CD4-positive, alpha-beta T cell treated with Interleukin-4 for 1 hour (primary cell): Measurements from ENCODE around the gene NACC2.

Experiments
- DNase-seq, 2 donors: peaks; one replicate each; pipeline ENCODE4 v3.0.0-alpha.2; 2020 to 2022

Gene NACC2, protein sequence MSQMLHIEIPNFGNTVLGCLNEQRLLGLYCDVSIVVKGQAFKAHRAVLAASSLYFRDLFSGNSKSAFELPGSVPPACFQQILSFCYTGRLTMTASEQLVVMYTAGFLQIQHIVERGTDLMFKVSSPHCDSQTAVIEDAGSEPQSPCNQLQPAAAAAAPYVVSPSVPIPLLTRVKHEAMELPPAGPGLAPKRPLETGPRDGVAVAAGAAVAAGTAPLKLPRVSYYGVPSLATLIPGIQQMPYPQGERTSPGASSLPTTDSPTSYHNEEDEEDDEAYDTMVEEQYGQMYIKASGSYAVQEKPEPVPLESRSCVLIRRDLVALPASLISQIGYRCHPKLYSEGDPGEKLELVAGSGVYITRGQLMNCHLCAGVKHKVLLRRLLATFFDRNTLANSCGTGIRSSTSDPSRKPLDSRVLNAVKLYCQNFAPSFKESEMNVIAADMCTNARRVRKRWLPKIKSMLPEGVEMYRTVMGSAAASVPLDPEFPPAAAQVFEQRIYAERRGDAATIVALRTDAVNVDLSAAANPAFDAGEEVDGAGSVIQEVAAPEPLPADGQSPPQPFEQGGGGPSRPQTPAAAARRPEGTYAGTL

DNA sequence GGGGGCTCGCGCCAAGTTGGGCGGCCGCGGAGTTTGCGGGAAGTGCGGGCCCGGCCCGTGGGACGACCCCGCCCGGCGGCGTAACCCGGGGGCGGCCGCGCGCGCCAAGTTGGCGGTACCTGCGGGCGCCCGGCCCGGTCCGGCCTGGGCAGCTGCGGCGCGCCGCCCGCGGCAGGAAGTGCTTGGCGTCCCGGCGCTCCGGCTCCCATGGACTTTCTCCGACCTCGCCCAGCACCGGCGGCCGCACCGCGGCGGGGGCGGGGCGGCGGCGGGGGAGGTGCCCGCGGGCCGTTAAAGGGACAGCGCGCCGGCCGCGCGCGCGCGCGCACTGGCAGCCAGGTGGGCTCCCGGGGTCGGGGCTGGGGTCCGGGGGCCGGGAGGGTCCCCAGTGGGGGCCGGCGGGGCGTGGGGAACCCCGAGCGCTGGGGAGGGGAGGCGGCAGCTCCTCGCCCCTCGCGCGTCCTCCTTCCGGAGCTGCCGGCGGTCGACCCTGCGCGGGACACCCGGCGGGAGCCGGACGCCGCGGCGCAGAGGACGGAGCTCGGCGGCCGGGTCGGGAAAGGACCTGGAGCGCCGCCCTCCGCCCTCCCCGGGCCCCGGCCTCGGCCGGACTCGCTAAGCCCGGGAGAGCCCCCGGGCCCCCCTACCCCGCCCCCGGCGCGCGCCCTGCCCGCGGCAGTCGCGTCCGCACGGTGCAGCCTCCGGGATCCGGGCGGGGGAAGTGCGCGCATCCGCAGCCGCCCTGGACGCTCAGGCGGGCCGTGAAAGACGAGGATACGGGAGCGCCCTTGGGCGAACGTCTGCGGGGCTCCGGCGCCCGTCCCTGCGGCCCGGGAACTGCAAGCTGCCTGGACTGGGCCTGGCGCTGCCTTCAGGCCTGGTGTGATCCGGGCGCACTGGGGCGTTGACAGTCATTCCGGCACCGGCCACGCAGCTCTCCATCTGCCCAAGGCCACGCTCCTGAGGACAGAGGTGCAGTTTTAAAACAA, at the start of gene NACC2:
TSS of gene NACC2 (minus strand) at position 220 of the 989 bp plus-strand sequence. CDS start 44,768 bp downstream, outside the sequence.
- DNase-seq: peak; percentile 19 to 37

DNA sequence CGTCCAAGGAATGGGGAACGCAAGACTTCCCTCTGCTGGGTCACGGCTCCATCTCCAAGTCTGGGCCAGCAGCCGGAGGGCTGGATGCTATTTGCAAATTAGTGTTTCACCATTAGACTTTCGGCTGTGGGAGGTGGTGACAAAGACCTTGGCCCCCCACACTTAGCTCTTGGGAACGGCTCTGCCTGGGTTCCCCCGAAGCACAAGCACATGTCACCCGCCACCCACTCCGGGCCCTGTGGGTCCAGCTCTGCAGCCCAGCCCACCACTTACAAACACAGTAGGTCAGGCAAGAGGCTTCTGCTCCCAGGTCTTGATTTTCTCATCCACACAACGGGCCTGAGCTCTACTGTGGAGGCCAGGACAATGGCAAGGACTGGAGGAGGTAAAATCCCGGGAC, 49.4 kb upstream of the NACC2 start:
- no peak for DNase-seq

DNA sequence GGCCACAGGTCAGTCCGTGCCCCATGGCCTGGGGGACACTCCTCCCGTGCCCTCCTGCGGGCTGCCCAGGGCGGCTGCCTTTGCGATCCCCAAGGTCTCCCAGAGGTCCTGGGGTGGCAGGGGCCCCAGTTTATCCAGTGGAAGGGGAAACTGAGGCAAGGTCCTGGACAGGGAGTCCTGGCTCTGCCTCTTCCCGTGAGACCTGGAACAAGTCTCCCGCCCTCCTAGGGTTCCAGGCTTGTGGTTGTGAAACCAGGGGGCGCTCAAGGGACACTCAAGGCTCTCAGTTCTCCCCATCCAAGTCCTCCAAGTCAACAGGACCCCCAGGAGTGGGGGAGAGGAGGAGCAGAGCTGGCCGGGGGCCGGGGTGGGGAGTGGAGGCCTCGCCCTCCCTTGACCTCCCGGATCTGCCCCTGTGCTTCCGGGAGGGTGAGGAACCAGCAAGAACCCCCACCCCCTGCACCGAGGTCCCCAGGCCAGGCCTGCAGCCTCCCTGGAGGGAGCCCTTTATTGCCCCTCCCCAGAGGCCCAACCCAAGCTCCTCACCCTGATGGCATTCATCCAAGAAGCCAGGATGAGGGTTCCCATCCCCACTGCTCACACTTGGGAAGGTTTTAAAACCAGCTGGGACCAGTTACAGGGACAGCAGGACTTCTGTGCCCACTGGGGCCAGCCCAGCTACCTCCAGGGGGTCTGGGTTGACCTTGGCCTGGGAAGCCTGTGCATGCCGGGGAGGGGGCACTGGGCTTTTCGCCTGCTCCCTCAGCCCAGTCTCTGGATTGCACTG, 48.3 kb upstream of the NACC2 start:
- DNase-seq: no peak

DNA sequence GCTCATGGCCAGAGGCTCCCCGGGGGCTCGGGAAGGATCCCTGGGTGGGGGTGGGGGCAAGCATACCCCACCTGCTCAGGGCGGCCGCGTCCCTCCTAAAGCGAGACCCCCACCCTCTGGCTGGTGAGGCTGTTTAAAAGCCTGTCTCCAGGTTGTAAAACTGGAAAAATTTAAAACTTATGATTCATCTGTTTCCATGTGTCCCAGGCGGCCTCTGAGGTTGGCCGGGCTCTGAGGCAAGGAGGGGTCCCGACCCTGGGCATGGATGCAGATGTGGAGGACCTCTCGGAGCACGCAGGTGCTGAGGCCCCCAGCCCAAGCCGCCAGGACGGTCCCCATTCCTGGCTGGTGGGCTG, 47.7 kb upstream of the NACC2 start:
- no peak for DNase-seq

DNA sequence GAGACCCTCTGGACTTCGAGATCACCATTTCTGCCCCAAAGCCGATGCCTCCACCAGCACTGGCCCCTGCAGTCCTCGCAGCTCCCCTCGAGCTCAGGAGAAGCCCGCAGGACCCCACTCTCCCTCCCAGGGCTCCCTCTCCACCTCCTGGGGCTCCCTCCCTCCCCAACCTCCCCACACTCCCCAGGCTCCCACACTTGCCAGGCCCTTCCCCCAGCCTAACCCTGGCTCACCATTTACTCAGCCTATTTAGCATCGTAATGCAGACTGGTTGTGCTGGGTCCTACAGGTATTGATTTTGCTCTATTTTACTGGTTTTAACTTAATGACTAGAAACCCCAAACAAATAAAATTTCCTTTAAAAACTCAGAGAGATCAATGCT, 47.3 kb upstream of the NACC2 start:
- DNase-seq: no peak

DNA sequence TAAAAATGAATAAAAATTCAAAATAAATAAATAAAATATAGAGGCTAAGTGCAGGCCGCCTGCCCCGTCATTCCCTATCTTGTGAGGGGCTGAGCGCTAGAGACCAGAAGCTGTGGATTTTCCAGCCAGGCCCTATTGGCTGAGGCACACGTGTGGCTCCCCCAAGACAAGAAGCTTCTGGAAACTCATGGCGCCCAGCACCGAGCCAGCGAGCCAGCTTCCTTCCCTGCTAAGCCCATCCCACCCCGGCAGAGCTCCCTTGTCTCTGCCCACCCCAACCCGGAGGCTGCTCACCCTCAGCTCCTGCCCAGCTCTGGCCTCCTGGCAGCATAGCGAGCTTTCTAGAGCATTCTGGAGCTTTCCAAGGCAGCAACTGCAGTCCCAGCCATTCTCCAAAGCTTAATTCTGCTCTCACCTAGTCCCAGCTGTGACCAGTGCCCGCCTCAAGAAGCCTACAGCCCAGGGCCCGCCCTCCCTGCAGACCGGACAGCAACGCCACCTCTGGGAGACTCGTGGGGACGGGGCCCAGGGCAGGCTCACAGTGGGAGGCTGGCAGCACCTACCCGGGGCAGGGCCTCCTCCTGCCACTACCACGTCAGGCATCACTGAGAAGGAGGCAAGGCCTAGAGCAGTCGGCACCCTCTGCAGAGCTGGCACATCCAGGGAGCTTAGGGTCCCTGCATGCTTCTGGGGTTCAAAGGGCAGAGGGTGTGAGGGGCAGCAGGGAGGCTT, 46.8 kb upstream of the NACC2 start:
- no peak for DNase-seq

DNA sequence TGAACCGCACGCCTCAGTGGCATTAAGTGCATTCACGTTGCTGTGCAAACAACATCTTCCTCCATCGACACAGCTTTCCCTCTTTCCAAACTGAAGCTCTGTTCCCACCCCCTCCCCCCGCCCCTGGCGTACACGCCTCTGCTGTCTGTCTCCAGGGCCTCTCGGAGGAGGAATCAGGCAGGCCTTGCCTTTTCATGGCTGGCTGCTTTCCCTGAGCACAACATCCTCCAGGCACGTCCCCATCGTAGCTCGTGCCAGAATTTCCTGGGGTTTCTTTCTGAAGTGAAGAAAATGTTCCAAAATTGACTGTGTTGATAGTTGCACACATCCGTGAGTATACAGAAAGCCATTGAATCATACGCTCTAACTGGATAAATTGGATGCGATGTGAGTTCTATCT, 45.9 kb upstream of the NACC2 start:
- DNase-seq: no peak

DNA sequence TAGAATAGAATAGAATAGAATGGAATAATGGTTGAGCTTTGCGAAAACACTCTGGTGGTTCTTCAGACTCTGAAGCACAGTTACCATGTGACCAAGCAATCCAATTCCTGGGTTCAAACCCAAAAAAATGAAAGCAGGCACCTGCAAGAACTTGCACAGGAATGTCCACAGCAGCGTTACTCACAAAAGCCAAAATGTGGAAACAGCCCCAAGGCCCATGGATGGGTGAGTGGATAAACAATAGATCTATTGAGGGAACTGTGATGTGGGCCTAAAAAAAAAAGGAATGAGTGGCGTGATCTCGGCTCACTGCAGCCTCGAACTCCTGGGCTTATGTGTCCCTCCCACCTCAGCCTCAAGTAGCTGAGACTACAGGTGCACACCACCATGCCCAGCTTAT, 45.0 kb upstream of the NACC2 start:
- no peak for DNase-seq

DNA sequence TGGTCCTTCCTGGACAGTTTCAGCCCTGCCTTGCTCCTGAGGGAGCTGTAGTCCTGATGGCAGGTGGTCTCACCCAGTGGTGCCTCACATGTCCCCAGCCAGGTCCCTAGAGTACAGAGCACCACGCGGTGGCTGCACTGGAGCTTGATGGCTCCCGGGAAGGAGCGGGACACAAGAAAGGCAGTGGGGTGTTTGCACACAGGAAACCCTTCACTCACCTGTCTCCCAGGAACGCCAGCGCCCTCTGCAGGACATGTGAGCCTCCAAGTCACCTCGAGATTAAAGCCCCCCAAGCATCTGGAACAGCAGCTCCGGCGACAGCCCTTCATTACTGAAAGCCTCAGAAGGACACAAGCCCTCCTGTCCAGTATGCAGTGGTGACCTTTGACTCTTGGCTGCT, 43.5 kb upstream of the NACC2 start:
- DNase-seq: peak; percentile 20 to 31

DNA sequence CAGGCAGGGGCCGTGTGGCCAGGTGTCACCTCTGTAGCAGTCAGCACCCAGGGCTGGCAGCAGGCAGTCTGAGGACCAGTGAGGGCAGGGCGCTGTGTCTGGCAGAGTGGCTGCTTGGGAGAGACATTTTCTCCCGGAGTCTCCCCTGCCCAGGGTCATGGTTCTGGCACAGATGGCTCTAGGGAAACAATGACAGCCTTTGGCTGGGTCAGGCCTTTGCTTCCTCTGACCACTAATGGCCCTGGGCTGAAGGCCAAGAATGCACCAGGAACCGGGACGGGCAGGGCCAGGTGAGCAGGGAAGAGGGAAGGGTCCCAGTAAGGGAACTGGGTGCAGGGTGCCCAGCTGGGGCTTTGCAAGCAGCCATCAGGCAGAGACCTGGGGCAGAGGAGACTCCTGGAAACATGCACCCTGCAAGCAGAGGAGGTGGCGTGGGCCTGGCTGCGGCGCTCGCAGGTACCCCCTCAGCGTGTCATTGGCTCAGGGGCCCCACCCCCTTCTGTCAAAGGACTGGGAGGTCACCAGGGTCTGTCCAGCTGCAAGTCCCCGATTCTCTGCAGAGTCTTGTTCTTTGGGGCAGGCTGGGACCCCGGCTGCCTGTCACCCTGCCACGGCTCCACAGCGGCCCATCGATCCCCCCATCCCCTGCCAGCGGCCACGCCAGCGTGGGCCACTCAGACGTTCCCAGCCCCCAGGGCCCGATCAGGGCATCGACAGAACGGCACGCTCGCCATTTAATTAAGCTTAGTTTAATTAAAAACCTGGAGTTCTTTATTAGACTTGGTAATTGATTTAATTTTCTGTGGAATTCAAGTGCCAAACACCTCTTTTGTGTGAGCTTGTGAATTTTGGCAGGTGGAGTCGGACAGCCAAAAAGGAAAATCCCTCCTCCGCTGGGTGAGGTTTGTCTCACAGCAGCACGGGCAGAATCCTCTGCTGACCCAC, 42.5 kb upstream of the NACC2 start:
- no peak for DNase-seq

DNA sequence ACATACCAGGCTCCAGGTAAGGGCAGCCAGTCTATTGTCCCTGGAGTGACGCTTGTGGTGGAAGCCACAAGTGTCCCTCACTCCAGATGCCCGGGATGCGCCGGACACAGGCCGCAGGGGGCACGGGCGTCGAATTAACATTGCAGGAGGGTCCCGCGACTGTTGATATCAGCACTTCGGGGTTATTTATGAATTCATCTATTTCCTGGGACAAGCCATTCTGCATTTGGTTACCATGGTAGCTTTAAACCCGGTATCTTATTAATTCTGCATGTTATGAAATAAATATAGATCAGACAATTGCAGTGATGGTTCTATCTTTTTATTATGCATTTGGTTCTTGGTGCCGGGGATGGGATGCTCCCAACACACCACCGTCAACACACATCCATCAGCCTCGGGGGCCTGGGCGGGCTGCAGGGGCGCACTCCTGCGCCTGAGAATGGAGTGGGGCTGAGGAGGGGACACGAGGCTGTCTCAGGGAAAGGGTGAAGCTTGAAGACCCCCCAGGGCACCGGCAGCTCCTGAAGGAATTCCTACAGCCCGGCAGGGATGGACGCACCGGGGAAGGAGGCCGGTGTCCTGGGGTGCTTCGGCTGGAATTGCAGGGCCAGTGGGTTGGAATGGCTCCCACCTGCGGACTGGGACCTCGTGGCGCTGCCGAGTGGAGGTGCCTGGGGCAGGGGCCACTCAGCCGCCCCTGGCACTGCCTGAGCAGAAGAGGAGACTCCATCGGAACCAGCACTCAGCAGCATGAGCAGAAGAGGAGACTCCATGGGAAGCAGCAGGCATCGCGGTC, 41.2 kb upstream of the NACC2 start:
- DNase-seq: no peak

DNA sequence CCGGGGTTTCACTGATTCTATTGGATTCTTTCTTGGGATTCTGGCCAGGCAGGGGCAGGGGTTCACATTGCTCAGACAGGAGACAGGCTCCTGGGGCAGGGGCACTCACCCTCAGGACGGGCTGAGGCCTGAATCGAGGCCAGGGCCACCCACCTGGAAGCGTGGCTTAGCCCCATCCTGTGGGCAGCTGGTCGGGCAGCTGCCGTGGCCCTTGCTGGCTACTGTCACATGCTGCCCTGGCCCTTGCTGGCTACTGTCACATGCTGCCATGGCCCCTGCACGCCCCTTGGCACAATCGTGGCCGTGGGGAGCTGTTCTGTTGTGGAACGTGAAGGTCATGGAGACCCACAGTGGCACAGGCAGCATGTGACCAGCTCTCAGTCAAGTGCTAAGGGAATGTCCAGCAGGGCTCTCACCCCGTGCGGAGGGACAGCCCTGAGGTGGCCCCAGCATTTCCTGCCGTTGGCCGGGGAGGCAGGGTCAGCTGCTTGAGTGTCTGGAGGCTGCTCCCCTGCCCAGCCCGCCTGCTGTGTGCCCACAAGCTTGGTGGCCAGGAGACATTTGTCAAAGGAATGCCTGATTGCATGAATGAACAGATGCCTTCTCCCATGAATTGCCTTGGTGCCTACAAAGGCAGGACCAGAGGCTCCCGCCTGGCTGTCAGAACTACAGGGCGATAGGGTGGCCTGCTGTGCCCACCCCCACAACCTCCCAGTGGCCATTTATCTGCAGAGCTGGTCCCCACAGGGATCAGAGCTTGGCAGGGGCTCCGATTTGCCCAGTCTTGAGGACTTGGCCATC, 40.4 kb upstream of the NACC2 start:
- DNase-seq: no peak

DNA sequence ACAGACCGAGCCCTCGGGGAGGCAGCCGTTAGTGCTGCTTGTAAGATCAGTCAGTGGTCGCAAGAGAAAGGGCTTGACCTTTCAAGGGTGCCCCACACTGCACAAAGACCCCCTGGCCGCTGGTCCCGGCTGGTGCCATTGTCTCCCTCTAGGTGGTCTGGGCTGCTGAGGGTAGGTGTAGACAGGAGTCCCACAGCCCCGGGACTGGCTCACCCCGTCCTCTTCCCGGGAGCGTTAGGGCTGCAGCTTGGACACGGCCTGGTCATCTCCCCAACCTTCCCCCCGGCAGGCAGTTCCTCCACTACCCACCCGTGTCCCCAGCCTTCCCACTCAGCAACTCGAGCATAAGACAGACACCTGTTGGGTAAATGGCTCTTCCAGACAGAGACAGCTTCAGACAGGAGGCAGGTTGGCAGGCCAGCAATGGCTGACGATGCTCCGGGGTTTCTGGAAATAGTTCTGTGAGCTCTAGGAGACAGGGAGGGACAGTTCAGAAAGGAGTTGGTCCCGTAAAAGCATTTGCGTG, 38.9 kb upstream of the NACC2 start:
- no peak for DNase-seq

DNA sequence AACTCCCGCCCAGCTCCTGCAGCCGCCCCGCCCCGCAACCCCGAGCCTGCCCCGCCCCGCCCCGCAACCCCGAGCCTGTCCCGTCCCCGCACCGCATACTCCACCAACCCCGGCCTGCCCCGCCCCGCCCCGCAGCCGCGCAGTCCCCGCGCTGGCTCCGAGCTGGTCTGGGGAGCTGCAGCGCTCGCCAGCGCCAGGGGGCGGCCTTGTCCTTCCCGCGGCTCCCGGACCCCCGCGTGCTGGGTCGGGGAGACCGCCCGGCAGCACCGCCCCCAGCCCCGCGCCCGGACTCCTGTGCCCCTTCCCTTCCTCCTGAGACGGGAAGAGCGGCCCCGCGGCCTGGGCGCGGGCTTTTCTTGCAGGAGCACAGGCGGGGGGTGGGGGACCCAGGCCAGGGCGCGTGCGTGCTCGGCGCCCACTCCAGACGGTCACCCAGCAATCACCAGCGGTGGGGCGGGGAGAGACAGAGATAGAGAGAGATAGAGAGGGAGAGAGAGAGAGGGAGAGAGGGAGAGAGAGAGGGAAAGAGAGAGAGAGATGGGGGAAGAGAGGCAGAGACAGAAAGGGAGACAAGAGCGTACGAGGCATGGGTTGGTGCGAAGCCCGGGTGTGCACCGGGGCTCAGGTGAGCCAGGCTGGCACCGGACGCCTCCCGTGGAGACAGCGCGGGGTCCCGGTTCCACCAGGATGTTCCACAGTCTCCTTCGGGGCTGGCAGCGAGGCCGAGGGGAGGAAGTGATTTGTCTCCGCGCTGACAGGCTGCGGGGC, 38.3 kb upstream of the NACC2 start:
- no peak for DNase-seq

DNA sequence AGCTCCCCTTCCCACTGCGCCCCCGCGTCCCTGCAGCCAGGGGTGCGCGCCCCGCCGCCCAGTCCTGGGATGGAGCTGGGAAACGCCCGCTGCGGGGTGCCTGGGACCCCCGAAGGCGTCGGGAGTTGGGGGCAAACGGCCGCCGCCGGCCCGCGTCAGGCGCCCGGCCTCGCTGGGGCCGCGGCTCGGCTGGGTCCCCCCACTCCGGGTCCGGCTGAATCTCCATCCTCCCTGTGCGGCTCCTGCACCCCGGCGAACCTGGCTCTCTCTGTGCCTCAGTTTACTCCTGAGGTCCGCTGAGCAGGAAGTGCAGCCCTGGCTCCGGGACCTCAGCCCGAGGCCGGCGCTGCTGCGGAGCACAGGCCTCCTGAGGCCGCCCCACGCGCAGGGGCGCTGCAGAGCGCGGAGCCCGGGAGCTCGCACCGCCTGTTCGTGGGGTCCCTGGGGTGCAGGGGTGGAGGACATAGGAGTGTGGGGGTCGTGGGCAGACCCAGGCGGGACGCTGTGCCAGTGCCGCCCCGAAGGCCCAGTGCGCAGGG, 37.5 kb upstream of the NACC2 start:
- no peak for DNase-seq

DNA sequence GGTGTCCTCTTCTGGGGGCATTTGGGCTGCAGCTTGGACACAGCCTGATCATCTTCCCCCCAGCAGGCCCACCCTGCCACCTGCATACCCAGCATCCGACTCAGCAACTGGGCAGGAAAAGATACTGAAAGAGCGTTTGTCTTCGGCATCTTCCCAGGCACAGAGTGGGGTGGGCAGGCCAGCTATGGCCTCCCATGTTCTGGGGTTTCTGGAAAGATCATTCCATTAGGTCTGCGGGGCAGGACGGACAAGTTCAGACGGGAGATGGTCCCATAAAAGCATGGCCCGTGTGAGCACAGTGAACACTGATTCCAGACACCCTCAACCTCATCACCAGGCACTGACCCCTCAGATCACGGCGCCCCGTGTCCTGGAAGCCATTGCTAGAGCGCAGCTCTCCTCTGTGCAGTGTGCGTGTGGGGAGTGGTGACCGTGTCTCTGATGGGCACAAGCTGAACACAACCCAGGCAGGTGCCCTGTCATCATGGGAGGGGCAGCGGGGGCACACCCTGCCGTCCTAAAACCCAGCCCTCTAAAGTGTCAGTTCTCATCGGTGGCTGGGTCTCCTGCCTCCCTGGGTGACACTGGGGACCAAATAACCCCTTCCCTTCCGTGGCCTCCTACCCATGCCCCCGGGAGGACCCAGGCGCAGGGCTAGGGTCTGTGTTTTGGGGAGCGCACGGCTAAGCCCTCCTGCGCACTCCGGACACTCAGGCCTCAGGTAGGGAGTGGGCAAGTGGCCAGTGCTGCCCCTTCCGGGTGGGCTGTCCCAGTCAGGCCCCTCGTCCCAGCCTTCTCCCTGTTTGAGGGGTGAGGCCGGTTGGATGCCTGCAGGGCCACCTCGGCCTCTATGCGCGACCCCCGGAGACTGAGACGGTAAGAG, 36.8 kb upstream of the NACC2 start:
- DNase-seq: no peak

DNA sequence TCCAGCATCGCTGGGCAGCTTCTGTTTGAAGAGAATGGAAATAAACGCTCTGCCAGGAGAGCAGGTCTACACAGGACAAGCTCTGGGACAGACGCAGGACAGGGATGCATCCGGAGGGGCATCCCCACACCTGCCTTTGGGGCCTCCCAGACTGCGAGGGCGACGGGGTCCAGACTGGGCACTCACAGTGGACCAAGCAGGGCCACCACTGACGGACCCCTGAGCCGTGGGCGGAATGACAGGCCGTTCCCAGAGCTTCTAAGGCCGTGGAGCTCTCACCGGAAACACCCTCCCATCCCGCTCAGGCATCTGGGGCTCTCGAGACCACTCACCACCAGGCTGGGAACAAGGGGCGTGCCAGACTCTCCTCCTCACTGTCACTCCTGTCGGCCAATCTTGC, 34.1 kb upstream of the NACC2 start:
- DNase-seq: no peak
